Daoy (cell line): ENCODE data around the gene VAV2. TPM values are rescaled to one million over a fixed set of nuclear protein-coding genes. Genes with fewer than 3 reads are reported as not detected.

Source experiments
- DNase-seq: peaks from one replicate; pipeline ENCODE4 v3.0.0-alpha.2; 2015; ENCODE audit warnings: low read depth
- total RNA-seq: library from RNA; depleted of rRNA; stranded (reverse); fragments of >200 nt; shearing (Covaris generic); gene quantifications from 2 replicates; pipeline ENCODE4 v1.2.3, GENCODE V29; 2014

VAV2 gene
- total RNA-seq, 1 experiment from 2014 or later = 11.3 TPM

DNA sequence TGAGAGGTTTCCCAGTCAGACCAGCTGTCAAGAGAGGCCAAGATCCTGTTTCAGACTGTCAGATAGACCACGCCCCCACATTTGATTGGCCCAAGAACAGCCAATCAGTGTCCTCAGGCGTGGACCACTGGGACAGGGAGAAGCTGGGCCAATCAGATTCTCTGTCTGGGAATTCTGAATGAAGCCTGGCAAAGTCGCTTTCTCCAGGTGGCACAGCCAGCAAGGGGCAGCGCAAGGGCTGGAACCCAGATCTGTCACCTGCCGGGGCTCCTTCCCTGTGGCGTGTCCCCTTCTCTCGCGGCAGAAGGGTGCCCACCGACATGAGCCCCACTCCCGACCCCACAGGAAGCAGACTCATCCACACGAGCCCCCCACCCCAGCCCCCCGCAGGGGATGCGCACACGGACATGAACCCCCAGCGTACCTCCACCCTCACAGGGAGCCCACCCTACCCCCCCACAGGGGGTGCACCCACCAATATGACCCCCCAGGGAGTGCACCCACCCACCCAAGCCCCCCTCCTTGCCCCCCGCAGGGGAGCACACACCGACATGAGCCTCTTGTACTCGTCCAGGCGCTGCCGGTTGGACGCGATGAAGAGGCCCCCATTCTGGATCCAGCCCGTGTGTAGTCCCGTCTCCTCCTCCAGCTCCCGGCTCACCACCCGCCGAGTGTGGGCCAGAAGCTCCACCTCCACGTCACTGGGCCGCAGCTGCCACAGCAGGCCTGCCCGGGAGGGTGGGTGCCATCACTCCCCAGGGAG, 260.1 kb downstream of the VAV2 start:
- peak; percentile 69 for DNase-seq

DNA sequence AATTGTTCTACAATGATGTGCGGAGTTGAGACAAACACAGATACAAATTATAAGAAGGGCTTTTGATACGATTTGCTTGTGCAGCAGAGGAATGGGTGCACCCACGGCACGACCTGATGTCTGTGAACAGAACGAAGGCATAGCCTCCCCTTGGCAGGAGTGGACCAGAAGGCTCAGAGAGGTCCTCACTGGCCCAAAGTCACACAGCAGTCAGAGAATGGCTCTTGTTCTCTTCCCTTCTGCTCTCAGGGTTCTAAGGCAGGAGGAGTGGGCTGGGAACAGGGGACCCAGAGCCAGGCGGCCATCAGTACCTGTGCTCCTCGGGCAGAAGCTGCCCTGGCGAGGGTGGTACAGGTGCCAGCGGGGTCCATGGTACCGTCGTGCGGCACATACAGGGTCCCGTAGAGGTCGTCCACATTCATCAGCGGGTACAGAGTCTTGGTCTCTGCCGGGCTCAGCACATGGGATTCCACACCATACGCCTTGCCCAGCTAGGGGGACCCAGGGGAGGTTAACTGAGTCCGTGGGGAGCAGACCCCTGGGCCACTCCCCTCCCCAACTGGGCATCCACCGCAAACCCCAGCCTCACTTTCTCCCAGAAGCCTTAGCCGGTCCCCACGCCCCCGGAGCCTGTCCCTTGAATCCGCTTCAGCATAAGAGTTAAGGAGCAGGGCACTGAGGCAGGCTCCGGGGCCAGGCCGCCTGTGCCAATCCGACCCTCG, 261.0 kb downstream of the VAV2 start:
- DNase-seq = no peak

DNA sequence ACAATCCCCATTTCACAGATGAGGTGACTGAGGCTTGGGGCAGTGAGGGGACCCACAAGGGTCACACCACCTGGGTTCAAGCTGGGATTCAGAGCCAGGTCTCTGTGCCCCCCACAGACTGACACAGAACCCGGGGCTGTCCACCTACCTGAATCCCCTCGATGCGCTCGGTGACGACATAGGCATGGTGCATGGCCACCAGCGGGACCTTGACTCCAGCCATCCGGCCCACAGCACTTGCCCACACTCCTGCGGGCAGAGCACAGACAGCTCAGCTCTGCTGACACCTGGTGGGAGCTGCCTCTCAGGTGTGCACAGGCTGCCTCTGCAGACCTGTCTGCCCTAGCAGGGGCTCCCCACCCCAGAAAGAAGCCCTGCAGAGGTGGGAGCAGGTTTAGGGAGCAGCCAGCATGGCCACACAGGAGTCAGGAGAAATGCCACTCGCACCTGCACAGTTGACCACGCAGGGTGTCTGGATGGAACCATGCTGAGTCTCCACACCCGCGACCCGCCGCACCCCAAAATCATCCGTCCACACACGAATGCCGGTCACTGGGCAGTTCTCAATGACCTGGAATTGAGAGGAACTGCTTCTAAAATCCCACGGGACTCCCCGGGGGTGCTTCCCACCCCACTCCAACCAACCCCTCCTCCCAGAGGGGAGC, 262.4 kb downstream of the VAV2 start:
- no peak for DNase-seq

DNA sequence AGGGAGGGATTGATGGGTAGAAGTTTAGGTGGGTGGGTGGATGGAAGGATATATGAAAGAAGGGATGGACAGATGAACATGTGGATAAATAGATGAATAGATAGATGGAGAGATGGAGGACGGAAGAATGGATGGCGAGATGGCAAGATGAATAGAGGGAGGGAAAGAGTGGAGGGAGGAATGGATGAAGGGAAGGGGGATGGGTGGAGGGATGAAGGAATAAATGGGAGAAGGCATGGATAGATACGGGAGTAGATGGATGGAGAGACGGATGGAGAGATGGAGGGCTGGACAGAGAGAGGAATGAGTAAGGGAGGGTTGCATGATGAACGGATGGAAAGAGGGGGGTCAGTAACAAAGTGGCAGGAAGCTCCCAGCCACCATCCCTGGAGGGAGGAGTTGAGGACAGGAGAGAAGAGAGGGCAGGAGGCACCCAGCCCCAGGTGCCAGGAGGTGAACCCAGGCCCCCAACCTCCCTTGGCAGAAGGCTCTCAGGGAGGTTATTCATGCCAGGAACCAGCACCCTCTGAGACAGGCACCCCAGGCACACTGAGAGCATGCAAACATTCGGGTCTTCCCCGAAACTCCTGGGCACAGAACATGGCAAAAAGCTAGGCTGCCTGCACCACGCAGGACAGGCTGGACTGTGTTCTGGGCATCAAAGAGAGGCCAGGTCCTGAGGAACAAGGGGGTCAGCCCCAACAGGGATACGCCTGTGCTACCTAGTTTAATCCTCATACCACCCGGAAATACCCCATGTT, 263.1 kb downstream of the VAV2 start:
- DNase-seq = no peak

DNA sequence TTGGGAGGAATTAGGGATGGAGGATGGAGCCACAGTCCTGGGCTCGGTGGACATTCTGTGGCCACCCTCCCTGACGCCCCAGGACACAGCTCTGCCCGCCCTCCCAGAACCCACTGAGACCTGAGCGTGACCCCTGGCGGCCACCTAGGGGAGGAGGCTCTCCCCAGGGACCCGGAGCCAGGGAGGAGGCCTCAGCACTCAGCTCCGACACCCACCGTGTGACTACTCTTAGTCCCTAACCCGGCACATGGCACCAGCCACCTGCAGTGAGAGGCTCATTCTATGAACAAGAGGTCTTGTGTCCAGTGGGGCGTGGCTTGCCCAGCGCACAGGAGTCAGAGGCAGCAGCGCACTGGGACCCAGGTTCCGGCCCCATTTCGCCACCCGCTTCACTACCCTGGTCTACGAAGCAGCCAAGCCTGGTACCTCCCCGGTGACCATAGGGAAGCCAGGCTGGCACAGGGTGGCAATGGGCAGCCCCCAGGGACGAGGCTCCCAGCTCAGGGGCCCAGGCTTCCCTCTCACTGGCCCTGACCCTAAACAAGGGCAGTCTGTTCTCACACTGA, 264.2 kb downstream of the VAV2 start:
- DNase-seq = no peak

DNA sequence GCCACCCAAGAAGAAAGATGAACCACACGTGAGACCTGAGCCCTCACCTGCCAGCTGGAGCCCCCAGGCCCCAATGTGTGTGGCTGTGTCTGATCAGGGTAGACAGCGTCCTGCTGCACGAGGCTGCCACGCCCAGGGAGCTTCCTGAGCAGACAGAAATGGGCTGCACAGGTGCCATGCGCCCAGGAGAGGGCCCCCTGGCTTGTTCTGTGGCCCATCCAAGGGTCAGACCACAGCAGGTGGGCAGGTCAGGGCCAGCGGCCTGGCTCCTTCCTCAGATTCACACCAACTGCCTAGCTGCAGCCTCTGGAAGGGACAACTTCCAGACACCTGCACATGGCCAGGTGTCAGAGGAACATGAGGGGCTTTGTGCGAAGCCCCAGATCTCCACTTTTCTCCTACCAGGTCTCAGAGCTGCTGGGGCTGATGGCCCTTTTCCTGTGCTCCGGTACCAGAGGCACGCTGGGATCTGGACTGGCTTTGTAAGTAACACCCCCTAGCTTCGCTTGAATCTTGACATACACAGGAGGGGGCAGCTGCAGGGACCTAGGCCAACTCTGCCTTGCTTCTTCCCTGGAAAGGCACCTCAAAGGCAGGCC, 264.7 kb downstream of the VAV2 start:
- DNase-seq = peak; percentile 9

DNA sequence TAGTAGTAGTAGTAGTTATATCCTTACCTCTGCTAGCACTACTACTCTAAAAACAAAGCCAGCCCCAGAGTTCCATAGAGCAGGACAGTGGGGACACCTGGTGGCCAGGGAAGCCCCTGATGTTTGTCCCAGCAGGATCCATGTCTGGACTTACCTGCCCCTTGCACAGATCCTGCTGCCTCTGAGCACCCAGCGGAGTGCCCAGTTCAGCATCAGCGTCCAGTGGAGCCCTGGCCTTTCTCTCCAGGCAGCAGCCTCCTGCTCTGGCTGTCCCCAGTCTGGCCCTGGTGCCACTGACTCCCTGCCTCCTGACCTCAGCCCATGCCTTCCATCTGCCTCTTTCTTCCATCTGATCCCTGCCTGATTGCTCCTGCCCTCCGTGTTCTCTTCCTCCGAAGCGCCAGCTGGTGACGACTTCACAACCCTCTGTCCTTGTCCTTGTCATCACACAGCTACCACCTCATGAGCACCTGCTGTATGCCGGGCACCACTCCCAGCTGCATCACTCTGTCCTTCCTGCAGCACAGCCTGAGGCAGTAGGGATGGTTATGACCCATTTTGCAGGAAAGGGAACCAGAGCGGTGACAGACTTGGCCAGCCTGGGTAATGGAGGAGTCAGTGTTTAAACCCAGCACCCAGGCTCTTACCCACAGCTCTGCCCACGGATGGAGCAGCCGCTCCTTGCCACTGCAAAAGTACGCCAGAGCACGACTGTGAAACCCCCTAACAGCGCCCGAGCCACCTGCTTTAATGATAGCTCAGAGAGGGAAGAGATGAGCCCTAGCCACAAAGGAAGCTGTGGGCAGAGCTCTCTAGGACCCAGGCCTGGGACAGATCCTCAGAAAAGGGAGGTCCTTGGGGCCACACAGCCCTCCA, 265.5 kb downstream of the VAV2 start:
- DNase-seq = peak; percentile 73

DNA sequence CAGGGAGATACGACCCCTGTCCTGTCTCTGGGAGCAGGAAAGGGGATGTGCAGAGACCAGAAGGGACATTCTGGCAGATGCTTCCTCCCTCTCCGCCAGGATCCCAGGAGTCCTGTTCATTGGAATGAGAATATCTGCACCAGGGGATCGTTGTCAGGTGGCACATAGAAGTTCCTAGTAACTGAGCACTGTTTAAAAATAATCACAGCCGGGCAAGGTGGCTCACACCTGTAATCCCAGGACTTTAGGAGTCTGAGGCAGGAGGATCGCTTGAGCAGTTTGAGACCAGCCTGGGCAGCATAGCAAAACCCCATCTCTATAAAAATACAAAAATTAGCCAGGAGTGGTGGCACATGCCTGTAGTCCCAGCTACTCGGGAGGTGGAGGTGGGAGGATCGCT, 266.2 kb downstream of the VAV2 start:
- no peak for DNase-seq

DNA sequence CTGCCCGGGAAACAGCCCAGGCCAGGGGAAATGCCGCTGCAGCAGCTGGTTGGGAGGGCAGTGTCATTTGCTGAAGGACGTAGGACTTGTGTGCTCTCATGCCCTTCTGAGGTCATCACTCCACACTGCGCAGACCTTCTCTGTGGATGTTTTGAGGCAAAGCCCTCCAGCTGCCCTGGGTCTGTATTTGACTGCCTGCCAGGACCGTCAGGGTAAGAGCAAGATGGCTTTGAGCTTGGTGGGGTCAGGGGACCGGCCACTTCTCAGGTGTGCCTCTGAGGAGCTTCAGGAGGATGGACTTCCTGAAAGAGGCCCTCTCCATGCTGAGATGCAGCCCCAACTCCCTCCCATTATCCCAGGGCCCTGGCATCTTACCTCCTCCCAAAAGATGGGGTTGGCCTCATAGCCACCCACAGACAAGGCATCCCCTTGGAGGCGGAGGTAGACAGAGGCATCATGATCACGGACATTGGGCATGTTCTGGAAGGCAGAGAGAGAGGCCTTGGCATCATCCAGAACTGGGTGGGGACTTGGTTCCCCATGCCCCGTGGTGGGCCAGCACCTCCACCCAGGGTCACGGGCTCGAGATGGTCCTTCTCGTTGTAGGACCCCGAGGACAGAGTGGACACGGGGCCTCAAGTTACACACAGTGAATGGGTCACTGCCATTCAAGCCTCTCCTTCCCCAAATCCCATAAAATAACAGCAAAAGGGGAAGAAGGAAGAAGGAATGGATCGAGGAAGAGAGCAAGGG, 273.4 kb downstream of the VAV2 start:
- DNase-seq = no peak

DNA sequence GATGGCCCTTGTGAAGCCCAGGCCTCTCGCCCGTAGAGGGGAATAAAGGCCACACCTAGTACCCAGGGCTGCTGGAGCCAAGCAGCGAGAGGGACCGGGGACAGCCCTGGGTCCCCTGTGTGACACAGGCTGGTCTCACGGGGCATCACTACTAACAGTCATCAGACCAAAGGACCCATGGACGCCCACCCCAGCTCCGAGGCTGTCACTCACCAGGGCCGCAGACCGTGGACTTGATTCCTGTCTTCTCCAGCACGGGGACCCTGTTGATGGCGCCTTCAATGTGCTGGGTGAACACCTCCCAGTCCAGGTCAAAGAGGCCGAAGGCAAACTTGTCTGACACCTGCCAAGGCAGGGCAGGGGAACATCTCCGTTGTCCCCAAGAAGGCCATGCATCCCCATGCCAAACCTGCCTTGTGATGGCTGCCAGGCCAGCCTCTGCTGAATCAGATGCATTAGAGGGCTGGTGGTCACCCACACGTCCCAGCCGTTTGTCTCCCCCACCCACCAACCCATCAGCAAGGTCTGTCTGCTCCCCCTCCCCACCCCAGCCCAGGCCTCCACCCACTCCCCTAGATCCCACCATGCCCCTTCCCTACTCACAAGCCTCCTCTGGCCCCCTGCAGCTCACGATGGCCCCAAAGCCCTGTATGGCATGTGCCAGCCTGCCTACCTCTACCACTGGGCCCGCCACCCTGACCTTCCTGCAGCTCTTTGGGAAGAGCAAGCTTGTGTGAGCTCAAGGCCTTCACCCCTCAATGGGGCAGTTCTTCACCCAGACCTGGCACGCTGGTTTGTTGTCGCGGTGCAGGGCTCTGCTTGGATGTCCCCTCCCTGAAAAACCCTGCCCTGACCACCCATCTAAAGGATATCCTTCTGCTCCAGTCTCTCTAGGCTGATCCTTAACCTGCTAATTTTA, 274.8 kb downstream of the VAV2 start:
- peak; percentile 4 for DNase-seq

DNA sequence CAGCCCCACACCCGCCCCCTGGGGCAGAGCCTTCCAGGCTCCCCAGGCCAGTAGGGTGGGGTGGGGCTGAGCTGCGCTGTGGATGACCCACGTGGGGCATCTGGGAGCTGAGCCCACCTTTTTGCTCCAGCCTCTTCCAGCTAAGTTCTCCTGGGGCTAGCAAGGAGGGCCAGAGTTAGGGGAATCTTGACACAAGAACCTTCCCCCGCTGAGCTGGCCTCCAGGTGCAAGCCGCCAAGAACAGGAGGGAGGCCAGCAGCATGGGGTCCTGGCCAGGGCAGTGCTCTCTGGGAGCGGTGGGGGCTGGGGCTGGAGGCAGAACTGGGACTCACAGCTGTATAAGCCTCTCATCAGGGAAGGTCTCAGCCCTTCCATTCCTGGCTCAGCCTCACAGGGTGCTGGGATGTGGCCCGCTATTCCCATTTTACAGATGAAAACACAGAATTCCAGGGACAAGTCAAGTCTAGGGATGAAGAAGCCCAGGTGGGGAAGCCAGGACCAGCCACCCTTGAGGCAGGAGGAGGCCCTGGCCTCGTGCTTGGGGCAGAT, 275.5 kb downstream of the VAV2 start:
- peak; percentile 18 for DNase-seq

DNA sequence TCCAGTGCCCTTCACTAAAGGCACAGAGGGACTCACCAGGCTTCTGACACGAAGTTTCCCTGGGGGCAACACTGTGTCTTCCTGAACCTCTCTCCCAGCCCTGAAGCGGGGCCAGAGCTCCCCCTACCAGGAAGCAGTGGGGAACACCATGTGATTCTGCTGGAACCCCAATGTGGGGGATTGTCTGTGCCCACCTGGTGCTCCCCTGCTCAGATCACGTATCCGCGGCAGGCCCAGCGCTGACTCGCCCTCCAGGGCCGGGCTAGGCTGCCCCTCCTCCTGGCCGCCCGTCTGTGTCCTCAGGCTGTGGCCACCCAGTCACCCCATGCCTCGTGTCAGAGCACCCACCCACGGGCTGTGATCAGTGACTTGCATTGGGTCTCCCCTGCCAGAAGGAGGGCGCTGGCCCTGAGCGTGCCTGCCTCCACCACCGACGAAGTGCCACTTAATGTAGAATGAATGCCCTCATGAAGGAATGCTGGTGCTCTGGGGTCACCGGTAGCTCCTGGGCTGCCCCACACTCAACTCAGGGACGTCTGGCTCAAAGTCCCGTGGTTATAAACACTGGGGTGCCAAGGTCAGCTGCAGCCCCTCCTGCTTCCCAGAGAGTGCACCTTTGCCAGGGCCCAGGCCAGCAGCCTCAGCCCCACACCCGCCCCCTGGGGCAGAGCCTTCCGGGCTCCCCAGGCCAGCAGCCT, 276.1 kb downstream of the VAV2 start:
- peak; percentile 78 for DNase-seq

DNA sequence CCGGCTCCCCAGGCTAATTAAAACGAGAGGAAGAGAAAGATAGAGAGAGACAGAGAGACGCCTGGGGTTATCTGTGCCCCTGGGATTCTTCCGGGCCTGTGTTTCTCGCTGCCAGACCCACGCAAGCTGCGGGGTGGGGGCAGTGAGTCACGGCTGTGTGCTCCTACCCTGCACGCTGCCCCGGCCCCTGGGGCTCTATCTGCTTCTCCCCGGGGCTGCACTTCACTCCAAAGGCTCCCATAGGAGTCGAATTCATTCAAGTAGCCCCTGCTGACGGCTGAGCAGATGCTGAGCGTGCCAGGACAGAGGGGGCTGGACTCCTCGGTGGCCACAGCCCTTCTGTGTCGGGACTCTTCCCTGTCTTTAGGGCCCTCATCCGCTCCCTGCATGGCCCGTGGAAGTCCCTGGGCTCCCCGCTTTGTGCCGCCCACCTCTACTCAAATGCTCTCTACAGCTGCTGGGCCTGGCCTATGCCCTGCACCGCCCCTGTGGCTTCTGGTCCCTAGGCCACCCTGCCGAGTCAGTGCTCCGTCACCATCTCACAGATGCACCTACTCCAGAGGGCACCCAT, 276.7 kb downstream of the VAV2 start:
- peak; percentile 85 for DNase-seq

DNA sequence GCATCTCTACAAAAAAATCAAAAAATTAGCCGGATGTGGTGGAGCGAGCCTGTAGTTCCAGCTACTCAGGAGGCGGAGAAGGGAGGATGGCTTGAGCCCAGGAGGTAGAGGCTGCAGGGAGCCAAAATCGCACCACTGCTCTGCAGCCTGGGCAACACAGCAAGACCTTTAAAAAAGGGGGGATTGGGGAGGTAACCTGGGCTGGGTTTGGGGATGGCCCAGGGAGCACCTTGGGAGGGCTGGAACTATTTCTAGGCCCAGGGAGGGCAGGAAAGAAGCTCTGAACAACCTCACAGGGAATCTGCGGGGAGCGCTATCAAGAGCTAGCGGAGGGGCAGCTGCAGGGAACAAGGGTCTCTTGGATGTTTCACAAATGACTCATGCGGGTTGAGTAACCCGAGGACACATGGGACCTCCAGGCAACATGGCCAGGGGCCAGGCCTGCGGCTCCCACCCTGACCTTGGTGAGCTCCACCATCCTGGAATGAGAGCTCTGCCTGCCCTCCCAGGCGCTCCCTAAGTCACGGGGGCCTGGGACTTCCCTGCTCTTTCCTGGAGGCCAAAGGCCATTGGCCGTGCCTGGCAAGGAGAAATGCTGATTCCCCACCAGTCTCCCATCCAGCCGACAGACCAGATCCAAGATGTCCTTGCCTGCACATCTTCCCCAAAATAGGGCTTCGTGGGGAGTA, 277.4 kb downstream of the VAV2 start:
- peak; percentile 97 for DNase-seq

DNA sequence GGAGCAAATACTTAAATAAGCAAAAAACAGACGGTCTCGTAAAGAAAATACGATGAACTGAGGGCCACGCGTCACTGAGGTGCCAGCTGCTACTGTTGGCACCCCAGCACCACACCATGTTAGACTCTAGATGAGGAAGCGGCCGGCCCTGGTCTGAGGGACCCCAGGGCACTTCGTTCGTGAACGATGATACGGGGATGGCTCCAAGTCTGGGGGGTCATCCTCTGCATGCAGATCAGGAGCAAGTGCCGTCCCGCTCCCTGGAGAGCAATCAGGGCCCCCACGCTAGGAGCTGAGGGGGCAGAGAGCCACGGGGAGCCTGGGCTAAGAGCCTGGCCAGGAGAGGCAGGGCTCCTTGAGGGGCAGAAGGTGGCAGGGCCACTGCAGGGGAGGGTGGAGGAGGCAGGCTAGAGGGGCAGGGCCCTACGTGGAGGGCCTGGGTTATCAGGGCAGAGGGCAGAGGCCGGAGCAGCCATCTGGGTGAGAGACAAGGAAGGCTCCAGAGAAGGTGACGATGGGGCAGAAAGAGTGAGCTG, 278.1 kb downstream of the VAV2 start:
- no peak for DNase-seq
